ENCODE data around the gene UST. TPM values are rescaled to one million over a fixed set of nuclear protein-coding genes. Genes with fewer than 3 reads are reported as not detected.

Gene UST
- total RNA-seq, 1 experiment from 2014 or later = 10.0 TPM

DNA sequence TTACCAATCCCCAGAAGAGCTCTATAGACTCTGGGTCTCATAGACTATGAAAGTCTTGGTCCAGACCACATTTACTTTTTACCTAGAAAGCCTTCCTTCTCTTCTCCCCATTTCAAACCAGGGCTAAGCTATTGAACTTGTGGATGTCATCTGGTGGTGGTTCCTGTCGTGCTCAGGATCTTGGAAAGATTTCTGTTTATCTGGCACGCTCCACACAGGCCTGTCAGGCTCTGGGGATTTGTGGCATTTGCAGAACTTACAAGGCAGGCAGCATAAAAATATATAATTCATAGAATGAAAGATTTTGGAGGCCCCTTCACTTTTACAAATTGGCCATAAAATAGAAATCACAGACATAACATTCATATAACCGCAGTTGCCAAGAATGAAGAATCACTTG, 188.1 kb downstream of the UST start:
- POLR2A ChIA-PET = no interaction called here

GRCh38 chr6:148935705-148936435, 189.0 kb downstream of the UST start:
- intact Hi-C loops (cut with micrococcal nuclease) = no loop called here
- H3K36me3 Mint-ChIP-seq (ENCODE audit: insufficient read depth, unreplicated experiment) = no peaks in the 10 kb centered on the region
- CTCF ChIA-PET = interaction anchor here (1.3 to 1.4 kb wide), 3 partner anchors 12 to 358 kb away, joined by 3 to 4 read pairs (median 3); no protein-coding TSS in a partner anchor

More for the DNA sequence above, 188.1 kb downstream of the UST start:
- no peaks in the 10 kb centered on the region for H3K36me3 Mint-ChIP-seq (ENCODE audit: insufficient read depth, unreplicated experiment)
- CTCF ChIA-PET = interaction anchor here (0.8 to 1.4 kb wide), 2 partner anchors 13 to 375 kb away, joined by 3 read pairs; no protein-coding TSS in a partner anchor
- TF ChIP-seq CTCF (IDR thresholded peaks at IDR 0.05; ENCODE audit: unreplicated experiment) = no peak
- H3K27me3 Mint-ChIP-seq (ENCODE audit: insufficient read depth, unreplicated experiment) = no peaks in the 10 kb centered on the region
- no peak for DNase-seq (ENCODE audit: unreplicated experiment)
- peaks cover 14% of the 10 kb centered on the region for H3K4me1 Mint-ChIP-seq (ENCODE audit: insufficient read depth, unreplicated experiment)
- BruUV-seq (replicated peaks) = no TSS peak
- H3K4me3 Mint-ChIP-seq (ENCODE audit: unreplicated experiment) = no peak overlapping the region
- intact Hi-C loops (cut with micrococcal nuclease) = no loop called here
- H3K9me3 Mint-ChIP-seq (ENCODE audit: unreplicated experiment) = no peaks in the 10 kb centered on the region
- no peak overlapping the region for H3K27ac Mint-ChIP-seq (ENCODE audit: low read depth, unreplicated experiment)

GRCh38 chr6:148943451-148943850, 196.6 kb downstream of the UST start:
- no peak for TF ChIP-seq CTCF (IDR thresholded peaks at IDR 0.05; ENCODE audit: unreplicated experiment)
- no TSS peak for BruUV-seq (replicated peaks)
- Mint-ChIP-seq H3K27ac (ENCODE audit: low read depth, unreplicated experiment) (no peak overlapping the region), H3K36me3 (ENCODE audit: insufficient read depth, unreplicated experiment) (peaks cover 5% of the 10 kb centered on the region), H3K4me3 (ENCODE audit: unreplicated experiment) (no peak overlapping the region), H3K4me1 (ENCODE audit: insufficient read depth, unreplicated experiment) (peaks cover 8% of the 10 kb centered on the region), H3K27me3 (ENCODE audit: insufficient read depth, unreplicated experiment) (no peaks in the 10 kb centered on the region), H3K9me3 (ENCODE audit: unreplicated experiment) (no peaks in the 10 kb centered on the region)
- no peak for DNase-seq (ENCODE audit: unreplicated experiment)
- intact Hi-C loops (cut with micrococcal nuclease) = no loop called here
- ChIA-PET POLR2A (no interaction called here), CTCF (interaction anchor here (0.6 kb wide), 1 partner anchor 363 kb away, joined by 3 read pairs; no protein-coding TSS in a partner anchor)

More at GRCh38 chr6:148935705-148936435, 189.0 kb downstream of the UST start:
- POLR2A ChIA-PET = no interaction called here
- H3K9me3 Mint-ChIP-seq (ENCODE audit: unreplicated experiment) = no peaks in the 10 kb centered on the region
- peaks cover 14% of the 10 kb centered on the region for H3K4me1 Mint-ChIP-seq (ENCODE audit: insufficient read depth, unreplicated experiment)
- no TSS peak for BruUV-seq (replicated peaks)
- peak; percentile 54 for DNase-seq (ENCODE audit: unreplicated experiment)
- no peak for TF ChIP-seq CTCF (IDR thresholded peaks at IDR 0.05; ENCODE audit: unreplicated experiment)
- H3K27me3 Mint-ChIP-seq (ENCODE audit: insufficient read depth, unreplicated experiment) = no peaks in the 10 kb centered on the region
- H3K27ac Mint-ChIP-seq (ENCODE audit: low read depth, unreplicated experiment) = no peak overlapping the region
- no peak overlapping the region for H3K4me3 Mint-ChIP-seq (ENCODE audit: unreplicated experiment)

DNA sequence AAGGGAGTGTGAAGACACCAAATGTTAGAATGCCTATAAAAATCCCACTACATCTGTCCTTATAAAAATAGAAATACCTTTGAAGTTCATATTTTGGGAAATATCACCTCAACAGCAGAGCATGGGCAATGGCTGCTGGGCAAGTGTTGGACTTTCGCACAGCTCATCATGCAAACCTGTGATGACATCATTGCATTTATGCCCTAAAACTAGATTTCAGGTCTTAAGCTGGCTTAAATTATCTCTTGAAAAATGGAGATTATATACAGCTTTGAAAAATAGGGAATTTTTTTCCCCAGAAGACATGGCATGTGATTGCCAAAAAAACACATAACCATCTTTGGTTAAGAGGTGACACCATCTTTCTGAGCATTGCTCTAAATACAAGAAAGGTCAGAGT, 197.8 kb downstream of the UST start:
- intact Hi-C loops (cut with micrococcal nuclease) = loop anchor here (5.0 kb wide), 1 partner anchor 77 kb away; no protein-coding TSS in a partner anchor
- ChIA-PET CTCF (interaction anchor here (0.6 kb wide), 1 partner anchor 189 kb away, joined by 5 read pairs; no protein-coding TSS in a partner anchor), POLR2A (no interaction called here)
- DNase-seq (ENCODE audit: unreplicated experiment) = no peak
- Mint-ChIP-seq H3K27ac (ENCODE audit: low read depth, unreplicated experiment) (no peak overlapping the region), H3K36me3 (ENCODE audit: insufficient read depth, unreplicated experiment) (peaks cover 5% of the 10 kb centered on the region), H3K27me3 (ENCODE audit: insufficient read depth, unreplicated experiment) (no peaks in the 10 kb centered on the region), H3K9me3 (ENCODE audit: unreplicated experiment) (no peaks in the 10 kb centered on the region), H3K4me1 (ENCODE audit: insufficient read depth, unreplicated experiment) (peaks cover 8% of the 10 kb centered on the region), H3K4me3 (ENCODE audit: unreplicated experiment) (no peak overlapping the region)
- no TSS peak for BruUV-seq (replicated peaks)
- no peak for TF ChIP-seq CTCF (IDR thresholded peaks at IDR 0.05; ENCODE audit: unreplicated experiment)

Data from MCF 10A (cell line).